GM12864 (cell line): Measurements from ENCODE around the gene CITED4.

Experiments used
- DNase-seq: peaks from one replicate; pipeline ENCODE4 v3.0.0-alpha.2; 2011; ENCODE audit warnings: low read depth
- H3K4me3 ChIP-seq: 2 replicates; pipeline ENCODE4 v1.5.1; 2011; ENCODE audit warnings: mild to moderate bottlenecking, low read depth, low read length, control low read depth
- TF ChIP-seq, protein P1 (sequence below): IDR thresholded peaks from 2 replicates; pipeline ENCODE4 v1.5.1; 2011; ENCODE audit warnings: low read depth, mild to moderate bottlenecking, moderate library complexity, low read length, control low read depth, inconsistent platforms; ENCODE audit errors: missing control alignments

Gene CITED4

GRCh38 chr1:40842207-40842606 is 20.0 kb downstream of the CITED4 start:
- TF ChIP-seq, protein P1, sequence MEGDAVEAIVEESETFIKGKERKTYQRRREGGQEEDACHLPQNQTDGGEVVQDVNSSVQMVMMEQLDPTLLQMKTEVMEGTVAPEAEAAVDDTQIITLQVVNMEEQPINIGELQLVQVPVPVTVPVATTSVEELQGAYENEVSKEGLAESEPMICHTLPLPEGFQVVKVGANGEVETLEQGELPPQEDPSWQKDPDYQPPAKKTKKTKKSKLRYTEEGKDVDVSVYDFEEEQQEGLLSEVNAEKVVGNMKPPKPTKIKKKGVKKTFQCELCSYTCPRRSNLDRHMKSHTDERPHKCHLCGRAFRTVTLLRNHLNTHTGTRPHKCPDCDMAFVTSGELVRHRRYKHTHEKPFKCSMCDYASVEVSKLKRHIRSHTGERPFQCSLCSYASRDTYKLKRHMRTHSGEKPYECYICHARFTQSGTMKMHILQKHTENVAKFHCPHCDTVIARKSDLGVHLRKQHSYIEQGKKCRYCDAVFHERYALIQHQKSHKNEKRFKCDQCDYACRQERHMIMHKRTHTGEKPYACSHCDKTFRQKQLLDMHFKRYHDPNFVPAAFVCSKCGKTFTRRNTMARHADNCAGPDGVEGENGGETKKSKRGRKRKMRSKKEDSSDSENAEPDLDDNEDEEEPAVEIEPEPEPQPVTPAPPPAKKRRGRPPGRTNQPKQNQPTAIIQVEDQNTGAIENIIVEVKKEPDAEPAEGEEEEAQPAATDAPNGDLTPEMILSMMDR = no peak
- no peak overlapping the region for H3K4me3 ChIP-seq

DNA sequence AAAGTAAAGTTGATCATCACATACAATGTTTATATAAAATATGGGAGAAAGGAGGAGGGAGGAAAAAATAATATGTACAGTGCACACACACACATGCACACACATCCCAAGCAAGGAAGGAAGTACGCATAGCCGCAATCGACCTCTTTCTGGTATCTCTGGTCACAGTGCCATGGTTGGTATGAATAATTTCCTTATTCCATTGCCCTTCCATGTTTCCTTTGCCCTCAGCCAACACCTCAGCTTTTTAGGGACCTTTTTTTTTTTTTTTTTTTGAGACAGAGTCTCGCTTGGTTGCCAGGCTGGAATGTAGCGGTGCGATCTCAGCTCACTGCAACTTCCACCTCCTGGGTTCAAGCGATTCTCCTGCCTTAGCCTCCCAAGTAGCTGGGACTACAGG is 20.6 kb downstream of the CITED4 start:
- no peak overlapping the region for H3K4me3 ChIP-seq
- TF ChIP-seq, protein P1 = no peak

More at GRCh38 chr1:40842207-40842606, 20.0 kb downstream of the CITED4 start:
- no peak for DNase-seq

GRCh38 chr1:40840526-40841323 is 21.4 kb downstream of the CITED4 start:
- DNase-seq = no peak
- H3K4me3 ChIP-seq = no peak overlapping the region
- TF ChIP-seq, protein P1 = no peak

More for the DNA sequence above, 20.6 kb downstream of the CITED4 start:
- no peak for DNase-seq

DNA sequence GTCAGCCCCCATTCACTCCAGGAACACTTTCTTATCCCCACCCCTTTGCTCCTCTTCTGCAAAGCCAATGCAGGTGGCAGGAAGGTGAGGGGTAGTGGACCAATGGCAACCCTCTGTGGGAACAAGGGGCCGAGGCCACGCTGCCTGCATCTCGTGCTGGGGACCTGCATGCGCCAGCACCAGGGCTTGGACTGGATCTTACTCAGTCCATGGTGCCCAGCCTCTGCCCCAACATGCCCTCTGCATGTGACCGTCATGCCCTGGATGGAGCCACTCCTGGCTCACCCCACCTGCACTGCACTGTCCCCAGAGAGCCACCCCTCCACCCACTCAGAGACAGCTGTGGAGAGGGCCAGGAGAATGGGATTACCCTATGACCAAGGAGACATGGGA is 22.2 kb downstream of the CITED4 start:
- TF ChIP-seq, protein P1 = no peak
- H3K4me3 ChIP-seq = no peak overlapping the region
- DNase-seq = no peak

DNA sequence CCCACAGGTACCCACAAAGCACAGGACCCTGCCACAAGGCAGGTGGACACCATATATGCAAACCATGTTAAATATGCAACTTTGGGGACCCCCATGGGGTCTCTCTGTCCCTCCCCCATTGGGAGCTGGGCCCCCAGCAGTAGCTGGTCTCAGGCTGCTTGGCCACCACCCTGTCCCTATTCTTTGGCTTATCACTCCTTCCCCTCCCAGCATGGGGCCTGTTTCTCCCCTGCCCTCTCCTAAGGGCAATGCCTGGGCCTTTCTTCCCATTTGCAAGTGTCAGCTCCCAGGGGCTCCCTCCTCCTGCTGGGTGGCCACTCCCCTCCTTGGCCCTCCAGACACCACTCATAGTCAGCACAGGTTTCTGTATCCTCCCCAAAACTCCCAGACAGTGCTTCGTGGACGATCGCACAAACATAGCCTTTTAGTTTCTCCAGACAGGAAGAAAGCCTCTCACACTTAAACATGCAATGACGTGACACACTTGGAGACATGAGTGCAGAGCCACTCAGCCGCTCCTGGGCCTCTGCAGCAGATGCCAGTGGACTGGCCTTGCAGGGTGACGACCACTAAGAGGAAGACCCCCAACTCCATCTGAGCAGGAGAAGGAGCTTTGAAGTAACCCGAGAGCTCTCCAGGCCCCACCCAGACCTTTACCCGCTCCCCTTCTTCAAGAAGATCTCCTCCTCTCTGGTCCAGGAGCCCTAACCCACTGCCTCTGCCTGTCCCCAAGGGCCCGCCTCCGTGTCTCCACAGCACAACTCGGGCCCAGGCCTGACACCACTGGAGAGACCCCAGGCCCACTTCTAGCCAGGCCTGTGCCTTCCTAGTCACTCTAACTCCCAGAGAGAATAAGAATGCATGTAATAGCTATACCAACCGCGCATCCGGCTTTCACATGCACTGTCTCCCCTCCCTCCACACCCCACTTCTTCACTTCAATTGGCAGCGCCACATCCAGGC is 22.9 kb downstream of the CITED4 start:
- no peak overlapping the region for H3K4me3 ChIP-seq
- TF ChIP-seq, protein P1 = no peak
- no peak for DNase-seq

GRCh38 chr1:40838045-40838979 is 23.9 kb downstream of the CITED4 start:
- TF ChIP-seq, protein P1 = no peak
- H3K4me3 ChIP-seq = no peak overlapping the region
- DNase-seq = no peak
